Mesodermal cell (in vitro differentiated cells): Measurements from ENCODE around the gene NEK2.

Experiments
- H3K27ac ChIP-seq: 2 replicates; pipeline ENCODE4 v1.7.0; 2013; ENCODE audit warnings: mild to moderate bottlenecking, low read depth, low read length, moderate library complexity; ENCODE audit not compliant: severe bottlenecking
- H3K36me3 ChIP-seq: 2 replicates; pipeline ENCODE4 v1.7.1; 2013; ENCODE audit warnings: mild to moderate bottlenecking, low read length, moderate library complexity; ENCODE audit not compliant: control insufficient read depth, insufficient read depth
- H3K4me1 ChIP-seq: one replicate; pipeline ENCODE4 v1.7.1; 2013; ENCODE audit warnings: mild to moderate bottlenecking, low read length; ENCODE audit not compliant: insufficient read depth, control insufficient read depth, poor library complexity, severe bottlenecking
- H3K4me3 ChIP-seq: 2 replicates; pipeline ENCODE4 v1.7.0; 2013; ENCODE audit warnings: low read length, control low read depth, mild to moderate bottlenecking; ENCODE audit not compliant: insufficient read depth, poor library complexity, severe bottlenecking; ENCODE audit errors: extremely low read depth
- H3K9me3 ChIP-seq: 2 replicates; pipeline ENCODE4 v1.7.1; 2013; ENCODE audit warnings: mild to moderate bottlenecking, low read length, moderate library complexity; ENCODE audit not compliant: control insufficient read depth
- WGBS, 2 experiments: methylation state at CpG; one replicate each; pipeline ENCODE4 v1.1.5; 2013; ENCODE audit warnings: missing lambda C conversion rate in 2 of 2; ENCODE audit not compliant: insufficient coverage in 2 of 2; 5-methylcytosine and 5-hydroxymethylcytosine counted together

NEK2 gene

GRCh38 chr1:211676106-211676583 lies 724 bp upstream of the NEK2 start:
- 34 to 47% methylated on average over 12 to 13 of the region's 19 CpGs for WGBS, 2 experiments
- Histone ChIP-seq H3K4me3 (peak overlapping the region; percentile 77), H3K36me3 (peaks cover 18% of the 10 kb centered on the region), H3K9me3 (no peaks in the 10 kb centered on the region), H3K27ac (peak overlapping the region; percentile 86), H3K4me1 (no peaks in the 10 kb centered on the region)

- peaks cover 73% of the 10 kb centered on the region for H3K36me3 ChIP-seq
- H3K9me3 ChIP-seq, result no peaks in the 10 kb centered on the region
- H3K4me3 ChIP-seq, result no peak overlapping the region
- no peak overlapping the region for H3K27ac ChIP-seq
- 100% methylated on average over 1 to 2 of the region's 2 CpGs for whole genome bisulfite sequencing, 2 experiments
- H3K4me1 ChIP-seq, result no peaks in the 10 kb centered on the region
Measured at GRCh38 chr1:211667065-211667617, 8.3 kb downstream of the NEK2 start.

DNA sequence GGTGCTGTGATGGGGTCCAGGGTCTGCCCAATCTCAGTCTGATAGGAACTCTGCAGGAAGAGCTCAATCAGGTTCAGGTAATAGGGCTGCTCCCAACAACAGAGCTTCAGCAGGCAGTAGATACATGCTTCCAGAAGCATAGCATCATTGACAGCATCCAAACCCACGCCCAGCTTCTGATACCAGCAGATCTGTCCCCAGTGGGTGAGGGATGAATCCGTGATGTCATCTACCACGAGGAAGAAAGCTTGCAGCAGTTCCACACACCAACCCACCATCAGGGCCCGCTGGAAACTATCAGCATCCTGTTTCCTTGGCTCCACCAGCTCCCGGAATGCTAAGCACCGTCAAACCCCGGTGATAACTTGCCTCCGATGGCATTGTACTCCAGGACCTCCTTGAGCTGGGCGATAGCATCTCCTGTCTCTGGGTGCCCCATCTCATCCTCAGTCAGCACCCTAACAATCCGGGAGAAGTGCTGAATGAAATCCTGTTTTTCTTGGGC lies 14.7 kb downstream of the NEK2 start:
- WGBS, 2 experiments, result 96 to 97% methylated on average over 5 to 9 of the region's 10 CpGs
- peaks cover 22% of the 10 kb centered on the region for H3K36me3 ChIP-seq
- H3K9me3 ChIP-seq, result no peaks in the 10 kb centered on the region
- H3K27ac ChIP-seq, result no peak overlapping the region
- H3K4me1 ChIP-seq, result no peaks in the 10 kb centered on the region
- H3K4me3 ChIP-seq, result no peak overlapping the region

GRCh38 chr1:211656728-211657127 lies 18.7 kb downstream of the NEK2 start:
- Histone ChIP-seq H3K4me1 (peaks cover 11% of the 10 kb centered on the region), H3K36me3 (no peaks in the 10 kb centered on the region), H3K4me3 (no peak overlapping the region), H3K9me3 (no peaks in the 10 kb centered on the region), H3K27ac (no peak overlapping the region)
- 90% methylated on average over 3 of the region's 4 CpGs; no CpG with 5 or more reads in 1 of the 2 experiments for WGBS, 2 experiments

- Histone ChIP-seq H3K4me1 (peaks cover 11% of the 10 kb centered on the region), H3K36me3 (no peaks in the 10 kb centered on the region), H3K4me3 (no peak overlapping the region), H3K27ac (no peak overlapping the region), H3K9me3 (no peaks in the 10 kb centered on the region)
- 44 to 63% methylated on average over 19 to 25 of the region's 27 CpGs for WGBS, 2 experiments
Measured at GRCh38 chr1:211654838-211655787, 20.3 kb downstream of the NEK2 start.

DNA sequence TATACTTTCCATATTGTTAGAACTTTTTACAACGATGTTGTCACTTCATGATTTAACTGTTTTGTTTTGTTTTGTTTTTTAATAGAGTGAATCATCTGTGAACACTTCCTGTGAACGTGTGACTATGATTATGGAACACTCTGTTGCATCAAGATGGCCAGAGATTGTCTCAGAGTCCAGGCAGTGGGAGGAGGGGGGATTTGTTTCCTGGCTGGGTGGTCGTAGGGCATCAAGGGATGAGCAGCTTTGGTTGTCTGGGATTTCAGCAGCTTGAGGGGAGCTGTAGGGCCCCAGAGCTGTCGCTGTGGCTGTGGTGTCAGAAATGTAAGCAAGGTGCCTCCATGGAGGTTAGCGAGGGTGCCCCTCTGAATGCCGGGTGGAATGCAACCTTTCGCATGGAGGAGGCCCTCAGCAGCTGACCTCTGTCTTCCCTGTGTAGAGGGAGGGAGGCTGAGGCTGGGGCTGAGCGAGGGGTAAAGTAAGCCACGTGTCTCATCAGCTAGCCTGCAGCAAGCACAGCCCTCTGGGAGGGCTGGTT lies 21.4 kb downstream of the NEK2 start:
- no peaks in the 10 kb centered on the region for H3K9me3 ChIP-seq
- 74 to 80% methylated on average over 3 to 8 of the region's 9 CpGs for WGBS, 2 experiments
- H3K4me1 ChIP-seq, result peaks cover 11% of the 10 kb centered on the region
- no peaks in the 10 kb centered on the region for H3K36me3 ChIP-seq
- H3K27ac ChIP-seq, result no peak overlapping the region
- no peak overlapping the region for H3K4me3 ChIP-seq

DNA sequence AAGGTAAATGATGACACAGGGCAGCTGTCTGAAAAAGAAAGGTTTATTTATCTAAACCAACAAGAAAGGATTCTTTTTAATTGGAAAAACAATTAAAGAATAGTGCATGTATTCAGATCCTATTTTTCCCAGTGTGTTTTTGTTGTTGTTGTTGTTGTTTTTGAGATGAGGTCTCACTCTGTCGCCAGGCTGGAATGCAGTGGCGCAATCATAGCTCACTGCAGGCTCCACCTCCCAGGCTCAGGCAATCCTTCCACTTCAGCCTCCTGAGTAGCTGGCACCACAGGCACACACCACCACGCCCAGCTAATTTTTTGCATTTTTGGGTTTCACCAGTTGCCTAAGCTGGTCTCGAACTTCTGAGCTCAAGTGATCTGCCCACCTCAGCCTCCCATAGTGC lies 22.1 kb downstream of the NEK2 start:
- WGBS, 2 experiments, result 94 to 100% methylated on average over 1 to 4 of the region's 4 CpGs
- Histone ChIP-seq H3K36me3 (no peaks in the 10 kb centered on the region), H3K9me3 (no peaks in the 10 kb centered on the region), H3K27ac (no peak overlapping the region), H3K4me3 (no peak overlapping the region), H3K4me1 (peaks cover 11% of the 10 kb centered on the region)

DNA sequence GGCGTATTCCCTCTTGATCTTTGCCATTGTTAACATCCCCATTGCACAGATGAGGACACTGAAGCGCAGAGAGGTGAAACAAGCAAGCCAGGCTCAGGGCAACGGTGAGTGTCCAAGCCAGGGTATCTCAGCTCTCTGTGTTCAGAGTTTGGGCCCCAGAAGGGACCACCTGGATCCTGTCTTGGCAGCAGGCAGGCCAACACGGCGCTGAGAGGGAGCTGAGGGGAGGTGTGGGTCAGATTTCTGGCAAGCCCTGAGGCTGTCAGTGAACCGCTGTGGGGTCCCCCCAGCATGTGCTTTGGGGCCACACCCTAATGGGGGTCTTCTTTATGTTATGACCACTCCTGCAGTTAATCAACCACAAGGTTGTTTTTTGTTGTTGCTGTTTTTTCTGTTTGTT lies 23.1 kb downstream of the NEK2 start:
- Histone ChIP-seq H3K27ac (no peak overlapping the region), H3K9me3 (no peaks in the 10 kb centered on the region), H3K4me1 (peaks cover 11% of the 10 kb centered on the region), H3K36me3 (no peaks in the 10 kb centered on the region), H3K4me3 (no peak overlapping the region)
- 85 to 91% methylated on average over 3 to 6 of the region's 6 CpGs for WGBS, 2 experiments

GRCh38 chr1:211650904-211651303 lies 24.5 kb downstream of the NEK2 start:
- WGBS, 2 experiments, result 88 to 90% methylated on average over 4 to 6 of the region's 7 CpGs
- H3K27ac ChIP-seq, result no peak overlapping the region

DNA sequence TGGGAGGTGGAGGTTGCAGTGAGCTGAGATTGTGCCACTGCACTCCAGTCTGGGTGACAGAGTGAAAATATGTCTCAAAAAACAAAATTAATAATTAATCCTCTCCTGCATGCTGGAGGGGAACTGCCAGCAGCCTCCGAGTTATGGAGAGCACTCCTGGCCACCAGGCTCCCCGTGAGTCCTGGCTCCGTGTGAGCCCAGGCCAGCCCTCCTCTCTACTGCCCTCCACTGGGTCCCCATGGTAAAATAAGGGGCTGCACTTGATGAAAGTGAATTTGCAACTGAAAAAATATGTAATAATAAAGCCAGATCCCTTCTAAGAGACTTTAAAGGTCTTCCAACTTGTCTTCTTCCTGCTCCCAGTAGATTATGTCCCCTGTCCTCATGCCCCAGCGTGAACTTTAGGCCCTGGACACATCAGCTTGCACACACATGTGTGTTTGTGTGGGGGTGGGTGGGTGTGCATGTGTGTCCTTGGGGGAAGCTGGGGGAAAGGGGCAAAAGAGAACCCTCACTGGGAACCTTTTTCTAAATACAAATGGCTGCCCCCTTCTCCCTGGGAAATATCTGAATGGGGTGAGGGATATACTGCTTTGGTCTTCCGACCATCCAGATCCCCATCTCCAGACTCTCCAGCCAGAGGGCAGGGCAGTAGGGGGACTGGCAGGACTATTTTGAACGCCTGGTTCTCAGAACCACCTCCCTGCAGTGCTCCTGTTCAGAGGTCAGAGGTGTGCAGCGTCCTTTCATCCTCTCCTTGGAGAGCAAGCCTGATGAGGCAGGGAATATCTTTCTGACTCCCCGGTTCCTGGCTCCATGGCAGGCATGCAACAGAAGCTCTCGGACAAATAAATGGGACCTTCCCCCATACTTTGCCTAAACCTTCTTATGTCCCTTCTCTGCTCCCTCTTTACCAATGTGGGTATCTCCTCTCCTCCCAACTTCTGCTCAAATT lies 26.2 kb downstream of the NEK2 start:
- Histone ChIP-seq H3K36me3 (no peaks in the 10 kb centered on the region), H3K4me1 (peaks cover 9% of the 10 kb centered on the region), H3K9me3 (no peaks in the 10 kb centered on the region), H3K4me3 (no peak overlapping the region), H3K27ac (no peak overlapping the region)
- WGBS, 2 experiments, result 77 to 93% methylated on average over 4 to 6 of the region's 9 CpGs

More at GRCh38 chr1:211650904-211651303, 24.5 kb downstream of the NEK2 start:
- Histone ChIP-seq H3K9me3 (no peaks in the 10 kb centered on the region), H3K4me3 (no peak overlapping the region), H3K4me1 (peaks cover 11% of the 10 kb centered on the region), H3K36me3 (no peaks in the 10 kb centered on the region)
